Fibroblast of mammary gland (primary cell): ENCODE data around the gene NEBL.

ENCODE experiments used
- DNase-seq: peaks from one replicate; pipeline ENCODE4 v3.0.0-alpha.2; 2010; ENCODE audit warnings: low read depth
- H3K4me3 ChIP-seq: 2 replicates; pipeline ENCODE4 v1.5.1; 2011; ENCODE audit warnings: low read depth, mild to moderate bottlenecking, low read length, moderate library complexity; ENCODE audit not compliant: control insufficient read depth
- CTCF ChIP-seq: conservative IDR thresholded peaks from 2 replicates; pipeline ENCODE4 v1.5.1; 2011; ENCODE audit warnings: low read depth, low read length, inconsistent platforms; ENCODE audit not compliant: control insufficient read depth, insufficient read depth

Gene NEBL

GRCh38 chr10:20920061-20920460 is 22.9 kb upstream of the NEBL start:
- no peak overlapping the region for H3K4me3 ChIP-seq
- TF ChIP-seq CTCF, result no peak
- no peak for DNase-seq

- TF ChIP-seq CTCF, result no peak
- no peak for DNase-seq
- no peak overlapping the region for H3K4me3 ChIP-seq
These were observed 22.4 kb upstream of the NEBL start for GRCh38 chr10:20919481-20919880.

GRCh38 chr10:20916976-20917375 is 19.9 kb upstream of the NEBL start:
- no peak for DNase-seq
- no peak for TF ChIP-seq CTCF
- no peak overlapping the region for H3K4me3 ChIP-seq

GRCh38 chr10:20912969-20913368 is 15.9 kb upstream of the NEBL start:
- no peak overlapping the region for H3K4me3 ChIP-seq
- no peak for TF ChIP-seq CTCF
- DNase-seq, result no peak

- no peak overlapping the region for H3K4me3 ChIP-seq
- no peak for DNase-seq
- no peak for TF ChIP-seq CTCF
These were observed 14.5 kb upstream of the NEBL start for GRCh38 chr10:20911626-20912025.

GRCh38 chr10:20909801-20910200 is 12.7 kb upstream of the NEBL start:
- DNase-seq, result no peak
- H3K4me3 ChIP-seq, result no peak overlapping the region
- TF ChIP-seq CTCF, result no peak

GRCh38 chr10:20908391-20908790 is 11.3 kb upstream of the NEBL start:
- no peak overlapping the region for H3K4me3 ChIP-seq
- no peak for TF ChIP-seq CTCF
- DNase-seq, result no peak
